GM12872 (cell line): Measurements from ENCODE around the gene P2RX6.

Experiments used
- TF ChIP-seq, protein P1 (sequence below): IDR thresholded peaks from 3 replicates; pipeline ENCODE4 v1.5.1; 2011; ENCODE audit warnings: low read depth, mild to moderate bottlenecking, low read length, moderate library complexity; ENCODE audit not compliant: insufficient read depth

The P2RX6 gene

DNA sequence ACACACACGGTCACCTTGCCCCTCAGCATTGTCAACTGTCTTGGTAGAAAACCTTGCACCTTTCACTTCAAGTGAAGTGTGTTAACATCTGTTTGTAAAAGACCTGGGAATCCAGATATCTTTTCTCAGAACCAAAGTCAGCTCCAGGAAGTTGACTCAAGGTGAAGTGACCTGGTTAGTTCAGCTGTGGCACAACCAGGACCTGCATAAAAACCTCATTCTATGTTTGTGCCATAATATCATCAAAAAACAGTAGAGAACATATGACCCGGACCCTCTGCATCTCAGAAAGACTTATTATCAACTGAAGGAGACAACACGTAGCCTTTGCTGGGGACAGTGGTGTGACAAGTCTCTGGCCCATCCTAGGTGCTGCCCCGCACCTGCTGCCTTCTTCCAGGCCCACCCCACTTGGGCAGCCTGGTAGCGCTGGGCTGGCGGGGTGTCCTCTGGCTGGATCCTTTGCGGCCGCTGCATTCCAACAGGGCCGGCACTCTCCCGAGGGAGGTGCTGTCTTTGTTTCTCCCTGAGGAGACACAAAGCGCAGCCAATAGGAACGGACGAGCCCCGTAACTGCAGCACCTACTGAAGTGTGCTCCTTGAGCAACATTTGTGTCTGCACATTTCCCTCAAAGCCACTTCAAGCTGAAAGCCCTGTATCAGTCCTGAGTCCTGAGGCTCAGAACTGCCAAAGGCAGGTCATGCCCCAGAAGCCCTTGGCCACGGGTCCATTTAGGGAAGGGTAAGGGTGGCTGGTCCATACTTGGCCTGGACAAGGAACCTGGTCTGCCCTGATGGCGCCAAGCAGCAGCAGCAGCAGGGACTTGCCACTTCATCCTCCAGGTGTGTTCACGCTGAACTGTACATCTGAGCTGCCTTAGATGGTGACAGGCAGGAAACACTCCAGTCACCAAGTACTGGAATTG, 56.0 kb downstream of the P2RX6 start:
- TF ChIP-seq, protein P1, sequence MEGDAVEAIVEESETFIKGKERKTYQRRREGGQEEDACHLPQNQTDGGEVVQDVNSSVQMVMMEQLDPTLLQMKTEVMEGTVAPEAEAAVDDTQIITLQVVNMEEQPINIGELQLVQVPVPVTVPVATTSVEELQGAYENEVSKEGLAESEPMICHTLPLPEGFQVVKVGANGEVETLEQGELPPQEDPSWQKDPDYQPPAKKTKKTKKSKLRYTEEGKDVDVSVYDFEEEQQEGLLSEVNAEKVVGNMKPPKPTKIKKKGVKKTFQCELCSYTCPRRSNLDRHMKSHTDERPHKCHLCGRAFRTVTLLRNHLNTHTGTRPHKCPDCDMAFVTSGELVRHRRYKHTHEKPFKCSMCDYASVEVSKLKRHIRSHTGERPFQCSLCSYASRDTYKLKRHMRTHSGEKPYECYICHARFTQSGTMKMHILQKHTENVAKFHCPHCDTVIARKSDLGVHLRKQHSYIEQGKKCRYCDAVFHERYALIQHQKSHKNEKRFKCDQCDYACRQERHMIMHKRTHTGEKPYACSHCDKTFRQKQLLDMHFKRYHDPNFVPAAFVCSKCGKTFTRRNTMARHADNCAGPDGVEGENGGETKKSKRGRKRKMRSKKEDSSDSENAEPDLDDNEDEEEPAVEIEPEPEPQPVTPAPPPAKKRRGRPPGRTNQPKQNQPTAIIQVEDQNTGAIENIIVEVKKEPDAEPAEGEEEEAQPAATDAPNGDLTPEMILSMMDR: no peak

DNA sequence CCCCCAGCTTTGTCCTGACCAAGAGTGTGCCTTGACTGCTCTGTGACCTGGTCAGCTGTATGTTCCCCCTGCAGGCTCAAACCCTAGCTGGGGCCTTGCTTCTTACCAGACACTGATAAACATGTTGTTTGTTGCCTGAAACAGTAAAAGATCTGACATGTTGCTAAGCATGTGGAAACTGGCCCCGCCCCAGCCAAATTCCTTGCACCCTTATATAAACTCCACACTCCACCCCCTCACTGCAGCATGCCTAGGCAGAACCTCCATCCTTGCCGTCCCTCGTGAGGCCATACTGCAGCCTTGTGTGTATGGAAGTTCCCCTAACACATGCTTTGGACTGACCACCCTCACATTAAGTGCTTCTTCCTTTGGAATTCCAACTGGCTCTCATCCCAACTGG, 58.1 kb downstream of the P2RX6 start:
- TF ChIP-seq, protein P1: no peak

DNA sequence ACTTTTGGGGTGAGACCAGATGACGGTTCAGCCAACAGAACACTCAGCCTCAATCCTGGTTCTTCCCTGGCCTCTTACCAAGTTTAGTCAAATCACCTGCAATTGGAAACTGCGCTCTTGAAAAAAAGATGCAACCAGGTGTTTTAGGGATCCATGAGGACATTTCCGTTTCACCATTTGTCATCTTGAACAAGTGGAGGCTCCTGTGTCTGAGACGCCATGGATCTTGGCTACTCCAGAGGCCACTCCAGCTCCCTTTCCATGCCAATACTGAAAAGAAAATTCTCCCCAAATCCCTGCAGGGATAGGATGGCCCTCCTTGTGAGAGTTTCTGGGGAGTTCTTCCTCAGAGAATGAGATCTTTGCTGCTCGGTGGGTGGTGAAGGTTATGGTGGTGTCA, 58.5 kb downstream of the P2RX6 start:
- TF ChIP-seq, protein P1: no peak

DNA sequence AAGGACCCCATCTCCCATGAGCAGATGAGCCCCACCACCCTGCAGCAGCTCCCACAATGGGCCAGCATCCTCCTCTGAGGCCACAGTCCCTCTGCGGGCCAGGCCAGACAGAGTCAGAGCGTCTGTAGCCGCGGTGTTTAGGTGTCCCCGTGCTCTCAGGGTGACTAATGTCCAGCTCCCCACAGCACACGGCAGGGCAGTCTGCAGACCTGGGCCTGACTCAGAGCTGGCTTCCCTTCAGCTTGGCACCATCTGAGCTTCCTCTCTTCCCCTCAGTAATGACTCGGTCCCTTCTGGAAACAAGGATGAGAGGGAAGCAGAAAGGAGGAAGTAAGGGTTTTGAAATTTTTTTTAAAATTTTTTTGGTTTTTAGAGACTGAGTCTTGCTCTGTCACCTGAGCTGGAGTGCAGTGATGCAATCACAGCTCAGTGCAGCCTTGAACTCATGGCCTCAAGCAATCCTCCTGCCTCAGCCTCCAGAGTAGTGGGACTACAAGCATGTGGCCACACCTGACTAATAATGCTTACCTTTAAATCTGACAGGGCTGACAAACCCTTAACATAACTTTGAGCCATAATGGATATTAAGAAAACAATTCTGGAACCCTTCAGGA, 59.2 kb downstream of the P2RX6 start:
- TF ChIP-seq, protein P1: no peak

DNA sequence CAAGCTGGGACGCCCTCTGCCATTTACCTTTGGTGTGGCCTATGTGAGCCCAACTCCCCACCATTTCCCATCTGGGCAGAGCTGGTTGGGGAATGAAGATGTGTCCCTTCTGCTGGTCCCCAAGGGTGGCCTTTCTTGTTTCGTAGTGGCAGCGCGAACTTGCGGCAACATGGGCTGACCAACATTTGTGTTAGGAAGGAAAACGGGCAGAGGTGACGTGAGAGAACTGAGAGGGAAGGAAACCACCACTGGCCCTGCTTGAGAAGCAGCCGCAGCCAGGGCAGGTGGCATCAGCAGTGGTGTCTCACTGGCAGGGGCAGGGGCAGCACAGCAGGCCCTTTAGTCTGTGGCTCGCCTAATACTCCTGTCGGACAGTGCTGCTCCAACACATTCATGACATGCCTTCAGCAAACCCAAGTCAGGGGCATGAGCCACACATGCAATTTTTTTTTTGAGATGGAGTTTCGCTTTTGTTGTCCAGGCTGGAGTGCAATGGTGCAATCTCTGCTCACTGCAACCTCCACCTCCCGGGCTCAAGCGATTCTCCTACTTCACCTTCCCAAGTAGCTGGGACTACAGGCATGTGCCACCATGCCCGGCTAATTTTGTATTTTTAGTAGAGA, 60.7 kb downstream of the P2RX6 start:
- TF ChIP-seq, protein P1: no peak

DNA sequence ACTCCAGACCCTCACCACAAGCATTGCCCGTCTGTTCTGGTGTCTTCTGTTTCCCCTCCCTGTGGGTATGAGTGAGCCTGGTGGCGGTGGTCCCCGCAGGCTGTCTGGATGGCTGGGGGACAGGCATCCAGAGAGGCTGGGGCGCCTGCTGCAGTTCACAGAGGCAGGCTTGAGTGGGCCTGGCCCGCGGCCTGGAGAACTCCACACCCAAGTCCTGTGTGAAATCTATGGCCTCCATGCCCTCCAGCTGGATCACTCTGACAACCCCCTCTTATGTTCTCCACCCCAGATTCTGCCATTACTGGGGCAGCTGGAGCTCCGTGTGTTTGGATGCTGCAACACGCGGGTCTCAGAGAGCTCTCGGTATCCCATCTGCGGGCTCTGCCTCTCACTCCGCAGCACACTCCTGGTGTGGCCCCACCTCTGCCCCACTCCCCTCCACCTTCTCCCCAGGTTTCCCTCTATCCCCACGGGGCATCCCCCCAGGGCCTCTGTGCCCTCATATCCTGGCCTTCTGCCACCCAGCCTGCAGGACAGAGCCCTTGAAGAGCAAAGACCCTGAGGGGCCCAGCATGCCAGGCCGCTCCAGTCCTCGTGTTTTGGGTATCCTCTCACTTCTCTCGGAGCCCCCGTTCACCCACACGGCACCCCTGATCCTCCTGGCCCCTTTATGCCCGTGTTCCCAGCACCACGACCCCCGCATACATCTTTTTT, 62.1 kb downstream of the P2RX6 start:
- TF ChIP-seq, protein P1: no peak
